GM18511 (cell line): ENCODE data around the gene PAK1.
"Not testable (repeated sequence)": the region's sequence is repeated elsewhere in the genome, so short reads cannot be mapped to it uniquely, and the experiment has no call there.

Experiments
- ATAC-seq: cut with Tn5 transposase; IDR thresholded peaks from one replicate; pipeline ENCODE4 v1.9.1; 2021; ENCODE audit warnings: mild to moderate bottlenecking, moderate library complexity; ENCODE audit not compliant: unreplicated experiment

The PAK1 gene

GRCh38 chr11:77316733-77317342 is 157.1 kb downstream of the PAK1 start:
- no peak for ATAC-seq

- ATAC-seq = no peak
Measured at GRCh38 chr11:77312107-77312506, 161.8 kb downstream of the PAK1 start.

- no peak for ATAC-seq
Measured at GRCh38 chr11:77311701-77312100, 162.2 kb downstream of the PAK1 start.

GRCh38 chr11:77310721-77311120 is 163.2 kb downstream of the PAK1 start:
- ATAC-seq = no peak

- ATAC-seq = no peak
Measured at GRCh38 chr11:77309401-77310085, 164.4 kb downstream of the PAK1 start.

- no peak for ATAC-seq
Measured at GRCh38 chr11:77308838-77309237, 165.1 kb downstream of the PAK1 start.

GRCh38 chr11:77303328-77303727 is 170.6 kb downstream of the PAK1 start:
- ATAC-seq = no peak

- no peak for ATAC-seq
Measured at GRCh38 chr11:77302752-77303151, 171.1 kb downstream of the PAK1 start.

- no peak for ATAC-seq
Measured at GRCh38 chr11:77301510-77301909, 172.4 kb downstream of the PAK1 start, which contains the start of gene GDPD4. Gene GDPD4, minus strand, starts transcription at chr11:77301686. Its CDS starts 16,549 bp downstream, at chr11:77285137.

GRCh38 chr11:77300695-77301094 is 173.2 kb downstream of the PAK1 start:
- no peak for ATAC-seq

- not testable (repeated sequence) for ATAC-seq
Measured at GRCh38 chr11:77300028-77300427, 173.9 kb downstream of the PAK1 start.

GRCh38 chr11:77299528-77299993 is 174.3 kb downstream of the PAK1 start:
- no peak for ATAC-seq

- no peak for ATAC-seq
Measured at GRCh38 chr11:77294040-77294439, 179.9 kb downstream of the PAK1 start.

- ATAC-seq = no peak
Measured at GRCh38 chr11:77289737-77290136, 184.2 kb downstream of the PAK1 start.

GRCh38 chr11:77287615-77288273 is 186.2 kb downstream of the PAK1 start:
- ATAC-seq = no peak

GRCh38 chr11:77287136-77287535 is 186.8 kb downstream of the PAK1 start:
- no peak for ATAC-seq

GRCh38 chr11:77284476-77285468 is 189.1 kb downstream of the PAK1 start:
- ATAC-seq = no peak

GRCh38 chr11:77283101-77283500 is 190.8 kb downstream of the PAK1 start:
- ATAC-seq = no peak

GRCh38 chr11:77278595-77279506 is 195.0 kb downstream of the PAK1 start:
- ATAC-seq = no peak

GRCh38 chr11:77276271-77276670 is 197.6 kb downstream of the PAK1 start:
- ATAC-seq = no peak
